Ishikawa (cell line): Measurements from ENCODE around the gene VIPR2.

Experiments used
- CEBPB ChIP-seq: IDR thresholded peaks from 2 replicates; pipeline ENCODE4 v1.6.1; 2012
- CREB1 ChIP-seq: IDR thresholded peaks from 2 replicates; pipeline ENCODE4 v1.6.1; 2012; ENCODE audit warnings: low read depth
- EGR1 ChIP-seq: IDR thresholded peaks from 2 replicates; pipeline ENCODE4 v1.6.1; 2012
- EP300 ChIP-seq: IDR thresholded peaks from 2 replicates; pipeline ENCODE4 v1.6.1; 2012; ENCODE audit warnings: borderline replicate concordance
- FOXM1 ChIP-seq: IDR thresholded peaks from 2 replicates; pipeline ENCODE4 v1.6.1; 2012; ENCODE audit warnings: low read depth, borderline replicate concordance
- MAX ChIP-seq: IDR thresholded peaks from 2 replicates; pipeline ENCODE4 v1.6.1; 2012
- NFIC ChIP-seq: IDR thresholded peaks from 2 replicates; pipeline ENCODE4 v1.6.1; 2012
- RAD21 ChIP-seq: IDR thresholded peaks from 2 replicates; pipeline ENCODE4 v1.6.1; 2012; ENCODE audit warnings: low read depth
- REST ChIP-seq: IDR thresholded peaks from 2 replicates; pipeline ENCODE4 v1.6.1; 2012; ENCODE audit warnings: low read depth, mild to moderate bottlenecking
- TAF1 ChIP-seq: IDR thresholded peaks from 2 replicates; pipeline ENCODE4 v1.6.1; 2012; ENCODE audit warnings: low read depth, mild to moderate bottlenecking
- TCF12 ChIP-seq: IDR thresholded peaks from 2 replicates; pipeline ENCODE4 v1.6.1; 2012; ENCODE audit warnings: low read depth
- TEAD4 ChIP-seq: IDR thresholded peaks from 2 replicates; pipeline ENCODE4 v1.6.1; 2012
- USF1 ChIP-seq: IDR thresholded peaks from 2 replicates; pipeline ENCODE4 v1.6.1; 2012
- YY1 ChIP-seq: IDR thresholded peaks from 2 replicates; pipeline ENCODE4 v1.6.1; 2012; ENCODE audit warnings: low read depth
- ZBTB7A ChIP-seq: IDR thresholded peaks from 2 replicates; pipeline ENCODE4 v1.6.1; 2012; ENCODE audit warnings: low read depth

VIPR2 gene

GRCh38 chr7:159088016-159088865, 56.4 kb downstream of the VIPR2 start:
- TF ChIP-seq FOXM1 (no peak), YY1 (no peak), REST (no peak), EP300 (no peak), CEBPB (no peak), USF1 (no peak), EGR1 (no peak), NFIC (no peak), ZBTB7A (no peak), TEAD4 (no peak), MAX (no peak), CREB1 (no peak), TCF12 (no peak), RAD21 (no peak), TAF1 (no peak)

GRCh38 chr7:159086301-159086925, 58.3 kb downstream of the VIPR2 start:
- TF ChIP-seq YY1 (no peak), CEBPB (no peak), FOXM1 (no peak), TEAD4 (no peak), CREB1 (no peak), EGR1 (no peak), MAX (no peak), TCF12 (no peak), ZBTB7A (no peak), REST (no peak), RAD21 (no peak), USF1 (no peak), EP300 (no peak), NFIC (no peak), TAF1 (no peak)

- TF ChIP-seq NFIC: no peak
- TF ChIP-seq CREB1: no peak
- no peak for TF ChIP-seq RAD21
- TF ChIP-seq TEAD4: no peak
- TF ChIP-seq USF1: no peak
- no peak for TF ChIP-seq TCF12
- no peak for TF ChIP-seq FOXM1
- no peak for TF ChIP-seq EGR1
- no peak for TF ChIP-seq MAX
- no peak for TF ChIP-seq YY1
- no peak for TF ChIP-seq CEBPB
- no peak for TF ChIP-seq EP300
- no peak for TF ChIP-seq TAF1
- no peak for TF ChIP-seq REST
- no peak for TF ChIP-seq ZBTB7A
Observed at GRCh38 chr7:159084069-159084801, 60.4 kb downstream of the VIPR2 start.
